Inflammatory macrophage (primary cell): ENCODE data around the gene TNFRSF13B.
"Not testable (repeated sequence)": the region's sequence is repeated elsewhere in the genome, so short reads cannot be mapped to it uniquely, and the experiment has no call there.

Source experiments
- DNase-seq, 2 donors: peaks; one replicate each; pipeline ENCODE4 v3.0.0-alpha.2; 2020 to 2022

TNFRSF13B gene

DNA sequence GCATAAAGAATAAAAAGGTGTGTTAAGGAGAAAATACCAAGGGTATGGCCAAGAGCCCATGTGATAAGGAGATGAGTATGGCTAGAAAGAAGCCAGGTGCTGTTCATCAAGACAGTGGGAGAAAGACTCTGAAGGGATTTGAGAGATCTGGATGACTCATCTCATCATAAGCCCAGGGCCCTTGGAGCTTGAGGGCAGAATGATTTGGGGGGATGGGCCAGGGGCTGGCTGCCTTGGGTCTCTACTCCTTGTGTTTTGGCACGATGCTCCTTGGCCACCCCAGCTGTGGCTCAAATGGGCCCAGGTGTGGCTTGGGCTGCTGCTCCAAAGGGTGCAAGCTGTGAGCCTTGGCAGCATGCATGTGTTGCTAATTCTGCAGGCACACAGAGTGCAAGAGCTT is 14.5 kb upstream of the TNFRSF13B start:
- DNase-seq, result no peak

DNA sequence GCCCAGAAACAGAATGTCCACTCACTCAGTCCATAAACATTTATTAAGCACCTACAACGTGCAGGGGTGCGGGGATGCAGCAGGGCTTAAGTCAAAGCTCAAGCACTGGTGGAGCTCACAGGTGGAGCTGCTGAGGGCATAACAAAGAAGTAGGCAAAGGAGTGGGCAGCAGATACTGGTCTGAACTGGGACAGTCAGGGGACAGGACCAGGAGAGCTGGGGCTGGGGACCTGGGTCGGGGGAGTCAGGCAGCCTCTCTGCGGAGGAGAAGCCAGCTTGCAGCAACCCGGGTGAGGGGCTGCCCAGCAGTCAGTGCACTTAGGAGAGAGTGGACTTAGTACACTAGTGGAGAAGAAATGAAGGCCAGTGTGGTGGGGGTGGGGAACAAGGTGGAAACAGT is 10.0 kb upstream of the TNFRSF13B start:
- DNase-seq, result no peak

DNA sequence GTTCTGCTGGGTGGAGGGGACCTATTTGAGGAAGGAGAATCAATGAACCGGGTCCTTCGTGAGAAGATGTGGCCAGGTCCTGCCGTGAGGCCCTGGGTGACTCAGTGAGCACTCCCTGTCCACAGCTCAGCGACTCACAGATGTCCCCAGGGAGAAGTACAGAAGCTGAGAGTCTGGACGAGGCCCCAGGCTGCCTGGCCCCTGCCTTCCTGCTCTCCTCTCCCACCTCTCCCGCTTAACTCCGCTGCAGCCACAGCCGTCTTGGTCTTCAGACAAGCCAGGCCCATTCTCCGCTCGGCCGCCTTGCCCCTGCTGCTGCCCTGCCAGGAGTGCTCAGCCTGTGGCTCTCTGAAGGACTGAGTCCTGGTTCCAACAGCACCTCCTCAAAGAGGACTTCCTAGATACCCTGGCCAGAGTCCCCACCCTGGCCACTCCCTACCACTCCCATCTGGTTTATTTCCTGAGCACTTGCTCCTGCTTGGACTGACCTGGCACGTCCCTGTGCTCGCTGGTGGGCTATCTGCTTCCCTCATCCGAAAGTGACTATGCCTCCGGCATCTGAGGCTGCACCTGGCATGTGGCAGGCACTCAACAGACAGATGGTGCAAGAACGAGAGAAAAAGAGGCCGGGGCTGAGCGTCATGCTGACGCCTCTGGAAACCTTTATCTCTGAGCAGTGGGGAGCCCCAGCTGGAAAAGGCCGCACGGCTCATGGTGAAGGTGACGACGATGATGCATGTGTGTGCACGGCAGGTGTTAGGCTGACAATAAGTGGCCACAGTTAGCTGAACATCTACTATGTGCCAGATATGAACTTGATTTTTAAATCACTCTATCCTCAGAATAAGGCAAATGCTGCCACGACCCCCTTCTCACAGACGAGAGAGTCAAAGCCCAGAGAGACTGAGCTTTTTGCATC is 9.2 kb upstream of the TNFRSF13B start:
- DNase-seq, result no peak

DNA sequence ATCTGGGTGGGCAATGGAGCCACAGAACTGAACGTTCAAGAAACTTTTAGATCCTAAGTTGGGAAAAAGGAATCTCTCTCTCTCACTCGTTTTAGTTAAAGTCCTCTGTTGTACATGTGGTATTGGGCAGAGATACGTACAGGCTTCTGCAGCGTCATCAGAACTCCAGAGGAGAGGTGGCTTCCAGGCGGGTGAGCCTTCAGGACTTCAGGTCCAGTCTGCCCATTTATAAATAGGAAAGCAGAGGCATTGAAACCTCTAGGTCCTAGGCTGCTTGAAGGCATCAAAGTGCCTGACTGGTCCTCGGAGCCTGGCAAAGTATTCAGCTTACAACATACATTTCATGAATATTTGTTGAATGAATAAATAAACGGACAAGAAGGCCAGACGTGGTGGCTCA is 8.1 kb upstream of the TNFRSF13B start:
- DNase-seq, result no peak

DNA sequence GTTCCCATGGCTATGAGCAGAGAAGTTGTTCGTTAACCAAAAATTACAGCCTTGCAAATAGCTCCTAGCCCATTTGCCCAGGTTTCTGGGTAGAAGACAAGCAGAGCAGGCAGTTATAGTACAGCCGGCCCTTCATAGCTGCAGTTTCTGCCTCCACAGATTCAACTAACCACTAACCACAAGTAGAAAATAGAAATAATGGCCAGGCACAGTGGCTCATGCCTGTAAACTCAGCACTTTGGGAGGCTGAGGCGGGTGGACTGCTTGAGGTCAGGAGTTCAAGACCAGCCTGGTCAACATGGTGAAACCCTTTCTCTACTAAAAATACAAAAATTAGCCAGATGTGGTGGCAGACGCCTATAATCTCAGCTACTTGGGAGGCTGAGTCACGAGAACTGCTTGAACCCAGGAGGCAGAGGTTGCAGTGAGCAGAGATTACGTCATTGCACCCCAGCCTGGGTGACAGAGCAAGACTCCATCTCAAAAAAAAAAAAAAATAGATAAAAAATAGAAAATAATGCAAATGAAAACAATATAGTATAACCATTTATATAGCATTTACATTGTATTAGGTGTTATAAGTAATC is 7.4 kb upstream of the TNFRSF13B start:
- not testable (repeated sequence) for DNase-seq

DNA sequence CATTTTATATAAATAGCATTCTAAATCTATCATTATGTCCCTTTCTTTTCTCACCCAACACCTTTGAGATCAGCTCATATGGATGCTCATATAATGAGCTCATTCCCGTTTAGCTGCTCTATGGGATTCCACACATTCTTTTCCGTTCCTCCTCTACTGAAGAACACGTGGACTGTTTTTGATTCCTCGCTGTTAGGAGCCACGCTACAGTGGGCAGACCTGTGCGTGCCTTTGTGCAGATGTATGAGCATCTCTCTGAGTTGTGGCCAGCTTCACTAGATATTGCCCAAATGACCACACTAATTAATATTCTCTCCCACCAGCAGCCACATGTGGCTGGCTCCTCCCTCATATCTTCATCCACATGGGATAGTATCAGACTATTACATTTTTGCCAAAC is 6.0 kb upstream of the TNFRSF13B start:
- no peak for DNase-seq

DNA sequence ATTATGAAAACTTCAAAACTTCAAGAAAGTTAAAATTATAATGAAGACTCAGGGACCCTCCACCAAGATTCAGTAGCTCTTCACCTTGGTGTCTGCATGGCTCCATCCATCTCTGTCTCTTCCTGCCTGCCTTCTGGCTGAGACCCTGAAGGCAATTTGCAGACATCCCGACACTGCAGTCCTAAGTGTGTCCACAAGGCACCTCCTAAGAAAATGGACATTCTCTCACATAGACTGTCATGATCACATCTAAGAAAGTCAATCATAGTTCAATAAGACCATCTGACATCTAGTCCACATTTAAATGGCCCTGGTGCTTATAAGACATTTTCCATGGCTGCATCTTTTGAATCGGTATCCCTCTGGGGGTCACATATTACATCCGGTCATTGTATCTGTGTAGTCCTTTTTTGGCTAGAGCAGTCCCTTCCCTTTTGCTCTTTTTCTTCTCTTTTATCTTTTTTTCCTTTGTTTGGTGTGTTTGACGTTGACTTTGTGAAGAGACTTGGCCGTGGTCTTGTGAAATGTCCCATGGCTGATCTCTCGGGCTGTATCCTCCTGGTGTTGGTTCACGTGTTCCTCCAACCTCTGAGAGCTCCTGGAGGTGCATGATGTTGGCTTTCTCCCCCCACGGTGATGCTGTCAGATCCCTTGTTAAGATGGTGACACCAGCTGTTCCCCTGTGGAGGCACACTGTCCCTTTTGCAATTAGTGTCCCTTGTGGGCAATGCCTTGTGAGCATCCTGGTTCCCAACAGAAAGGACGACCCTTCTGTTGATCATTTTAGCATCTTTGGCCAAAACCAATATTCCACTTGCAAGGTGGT is 5.0 kb upstream of the TNFRSF13B start:
- no peak for DNase-seq

DNA sequence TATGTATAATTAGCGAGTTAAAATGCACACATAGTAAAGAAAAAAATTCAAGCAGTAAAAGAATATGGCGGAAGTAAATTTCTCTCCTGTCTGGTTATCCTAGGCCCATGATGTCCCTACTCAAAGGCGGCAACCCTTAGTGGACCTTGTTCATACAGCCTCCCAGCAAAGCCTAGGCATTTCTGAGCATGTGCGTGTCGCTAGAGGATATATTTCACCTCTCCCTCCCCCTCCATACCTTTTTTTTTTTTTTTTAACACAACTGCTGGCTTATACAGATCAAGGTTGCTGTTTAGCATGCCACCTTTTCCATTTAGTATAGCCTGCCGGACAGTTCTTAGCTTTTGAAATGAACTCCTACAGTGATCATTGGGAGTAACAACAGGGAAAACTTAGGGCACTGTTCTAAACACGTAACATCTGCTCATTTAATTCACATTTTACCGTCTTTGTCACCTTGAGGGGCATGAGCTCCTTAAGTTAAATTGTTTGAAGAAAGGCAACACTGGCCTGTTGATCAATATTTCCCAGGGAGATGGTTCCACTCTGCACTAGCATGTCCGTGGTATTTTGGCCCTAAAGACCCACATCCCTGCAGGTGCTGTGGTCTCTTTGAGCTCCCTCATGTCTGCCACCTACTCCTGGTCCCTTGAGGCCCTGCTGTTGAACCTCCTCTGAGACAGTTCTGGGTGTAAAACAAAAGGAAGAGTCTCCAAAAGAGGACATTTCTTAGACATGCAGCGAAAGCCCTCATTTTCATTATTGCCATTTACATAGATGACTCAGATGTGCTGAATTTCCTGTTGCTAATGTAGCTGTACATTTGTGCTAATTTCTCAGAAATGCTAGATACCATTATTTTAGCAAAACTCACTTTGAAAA is 4.1 kb upstream of the TNFRSF13B start:
- DNase-seq, result no peak

DNA sequence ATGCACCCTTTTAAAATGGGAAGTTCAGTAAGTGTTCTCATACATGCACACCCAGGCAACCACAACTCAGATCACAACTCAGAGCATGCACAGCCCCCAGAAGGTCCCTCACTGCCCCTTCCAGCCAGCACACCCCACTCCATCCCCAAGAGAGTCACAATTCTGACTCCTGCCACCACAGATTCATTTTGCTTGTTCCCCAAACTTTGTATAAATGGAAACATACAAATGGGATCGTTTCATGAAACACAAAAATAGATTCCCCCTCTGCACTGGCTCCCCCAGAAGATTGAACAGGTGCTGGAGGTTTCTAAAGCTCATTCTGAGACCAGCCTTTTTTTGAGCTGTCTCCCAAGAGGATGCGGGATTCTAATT is 3.3 kb upstream of the TNFRSF13B start:
- DNase-seq, result no peak

DNA sequence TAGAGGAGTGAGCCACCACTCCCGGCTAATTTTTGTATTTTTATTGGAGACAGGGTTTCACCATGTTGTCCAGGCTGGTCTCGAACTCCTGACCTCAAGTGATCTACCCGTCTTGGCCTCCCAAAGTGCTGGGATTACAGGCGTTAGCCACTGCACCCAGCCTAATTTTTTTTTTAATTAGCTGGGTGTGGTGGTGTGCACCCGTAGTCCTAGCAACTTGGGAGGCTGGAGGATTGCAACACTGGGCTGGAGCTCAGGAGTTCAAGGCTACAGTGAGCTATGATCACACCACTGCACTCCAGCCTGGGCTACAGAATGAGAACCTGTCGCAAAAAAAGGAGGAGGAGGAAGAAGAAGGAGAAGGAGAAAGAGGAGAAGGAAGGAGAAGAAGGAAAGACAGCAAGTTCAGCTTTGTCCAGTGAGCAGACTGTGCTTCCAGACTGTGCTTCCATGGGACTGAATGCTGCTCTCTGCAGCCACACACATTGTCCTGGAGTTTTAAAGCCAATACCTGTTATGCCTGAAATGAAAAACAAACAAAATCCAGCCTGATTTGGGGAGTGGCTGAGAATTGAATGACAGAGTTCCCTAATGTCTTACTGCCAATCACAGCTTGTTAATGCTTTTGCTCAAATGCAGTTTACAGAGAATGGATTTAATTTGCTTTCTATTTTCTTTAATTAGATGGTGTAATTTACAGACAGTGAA is 2.8 kb upstream of the TNFRSF13B start:
- no peak for DNase-seq

DNA sequence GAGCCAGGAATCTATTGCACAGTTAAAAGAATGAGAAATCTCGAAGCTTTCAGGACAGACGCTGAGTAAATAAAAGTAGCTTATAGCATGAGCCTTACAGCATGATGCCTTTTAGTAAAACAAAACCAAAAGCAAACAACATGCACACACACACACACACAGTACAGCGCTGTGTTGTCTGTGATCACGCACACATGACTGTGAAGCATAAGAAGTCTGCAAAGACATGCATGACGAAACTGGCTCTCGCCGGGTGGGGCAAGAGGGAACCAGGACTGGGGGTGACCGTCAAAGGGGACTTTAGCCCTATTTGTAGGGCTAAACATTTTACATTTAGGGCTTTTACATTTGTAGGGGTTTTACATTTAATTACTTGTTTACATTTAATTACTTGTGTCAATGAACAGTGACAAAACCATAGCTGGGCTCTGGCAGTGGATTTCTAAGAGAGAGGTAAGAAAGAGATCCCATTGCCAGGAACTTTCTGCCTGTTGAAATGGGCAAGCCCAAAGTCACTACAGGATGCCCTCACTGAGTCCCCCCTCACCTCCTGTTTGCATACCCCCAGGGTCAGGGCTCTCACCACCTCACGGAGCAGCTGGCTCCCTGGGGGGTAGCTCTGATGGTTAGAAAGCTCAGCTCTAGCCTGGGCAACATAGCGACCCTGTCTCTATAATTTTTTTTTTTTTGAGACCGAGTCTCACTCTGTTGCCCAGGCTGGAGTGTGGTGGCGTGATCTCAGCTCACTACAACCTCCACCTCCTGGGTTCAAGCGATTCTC is 2.0 kb upstream of the TNFRSF13B start:
- DNase-seq, result peak in 1 of 2 donors; percentile 13

DNA sequence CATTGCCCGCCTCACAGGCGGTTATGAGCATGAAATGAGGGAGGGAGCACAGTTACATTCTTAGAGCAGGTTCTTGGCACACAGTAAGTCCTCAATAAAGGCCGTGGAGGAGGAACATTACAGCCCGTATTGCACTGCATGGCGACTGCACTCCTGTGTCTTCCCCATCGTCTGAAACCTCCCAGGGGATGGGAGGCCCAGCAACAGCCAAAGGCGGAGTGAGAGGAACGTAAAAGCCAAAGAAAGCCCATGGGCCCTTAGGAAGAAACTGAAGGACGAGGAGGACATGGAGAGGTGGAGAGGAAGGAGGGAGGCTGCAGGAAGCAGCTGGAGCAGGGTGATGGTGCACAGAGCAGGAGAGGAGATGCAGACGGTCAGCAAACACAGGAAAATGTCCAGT is 1.1 kb upstream of the TNFRSF13B start:
- DNase-seq, result not testable (repeated sequence)

DNA sequence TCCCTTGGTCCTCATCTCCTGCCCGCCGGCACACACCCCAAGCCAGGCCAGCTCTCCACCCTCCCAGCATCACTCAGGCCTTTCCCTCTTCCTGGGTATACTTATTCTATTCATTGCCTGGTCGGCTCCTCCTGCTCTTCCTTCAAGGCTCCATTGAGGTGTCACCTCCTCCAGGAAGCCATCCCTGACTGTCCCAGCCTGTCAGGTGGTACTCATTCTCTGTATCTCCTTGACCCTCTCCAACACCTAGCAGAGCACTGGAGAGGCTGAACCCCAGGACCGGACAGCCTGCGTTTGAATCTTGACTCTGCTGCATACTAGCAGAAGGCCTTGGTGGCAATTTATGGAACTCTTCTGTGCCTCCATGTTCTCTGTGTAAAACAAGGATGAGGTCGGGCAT is 428 bp upstream of the TNFRSF13B start:
- DNase-seq, result no peak

DNA sequence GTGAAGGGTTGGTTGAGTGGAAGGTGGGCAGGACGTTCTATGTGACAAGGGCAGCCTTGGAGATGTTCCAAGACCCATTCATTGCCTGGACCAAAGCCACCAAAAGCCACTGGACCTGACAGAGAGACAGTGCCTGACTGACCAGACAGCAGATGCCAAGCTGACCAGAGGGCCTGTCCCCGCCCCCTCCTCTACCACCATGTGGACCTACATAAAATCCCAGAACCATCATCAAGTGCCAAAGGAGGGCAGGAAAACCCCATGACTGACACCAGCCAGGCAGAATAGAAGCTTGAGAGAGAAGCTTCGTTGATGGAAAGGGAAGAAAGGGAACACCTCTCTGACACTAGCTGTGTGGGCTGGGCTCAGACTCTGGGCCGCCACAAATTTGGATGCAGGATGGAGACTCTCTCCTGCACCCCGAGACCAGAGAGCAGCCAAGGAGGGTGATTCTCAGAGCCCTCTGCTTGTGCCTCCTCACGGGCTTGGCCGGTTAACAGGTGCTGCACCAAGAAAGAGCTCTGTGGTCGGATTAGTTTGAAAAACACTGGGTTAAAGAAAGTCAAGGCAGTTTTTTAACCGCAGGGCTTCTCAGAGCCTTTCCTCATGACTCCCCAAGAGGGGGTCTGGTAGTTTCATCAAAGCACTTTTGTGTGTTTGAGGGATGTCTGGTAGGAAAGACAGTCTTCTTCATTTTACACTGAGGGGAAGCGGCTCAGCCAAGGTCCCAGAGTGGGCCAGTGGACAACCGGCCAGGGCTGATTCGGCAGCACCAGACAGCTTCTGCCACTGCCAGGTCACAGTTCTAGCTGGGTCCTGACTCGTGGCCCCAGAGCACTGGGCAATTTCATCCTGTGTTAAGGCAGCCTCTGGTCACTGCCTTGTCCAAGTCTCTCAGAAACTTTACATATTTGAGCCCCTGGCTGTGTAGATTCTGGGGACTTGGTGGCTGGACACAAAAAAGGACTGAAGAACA is 1.7 kb downstream of the TNFRSF13B start:
- no peak for DNase-seq

DNA sequence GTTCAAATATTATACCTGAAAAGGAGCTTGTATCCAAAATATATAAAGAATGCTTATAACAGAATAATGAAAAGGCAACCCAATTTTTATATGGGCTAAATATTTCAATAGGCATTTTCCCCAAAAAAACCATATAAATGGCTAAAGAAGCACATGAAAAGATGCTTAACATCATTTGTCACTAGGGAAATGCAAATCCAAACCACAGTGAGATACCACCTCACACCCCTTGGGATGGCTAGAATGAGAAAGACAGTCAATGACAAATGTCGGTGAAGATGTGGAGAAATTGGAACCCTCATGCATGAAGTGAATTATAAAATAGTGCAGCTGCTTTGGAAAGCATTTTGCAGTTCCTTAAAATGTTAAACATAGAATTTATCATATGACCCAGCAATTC is 3.1 kb downstream of the TNFRSF13B start:
- no peak for DNase-seq

DNA sequence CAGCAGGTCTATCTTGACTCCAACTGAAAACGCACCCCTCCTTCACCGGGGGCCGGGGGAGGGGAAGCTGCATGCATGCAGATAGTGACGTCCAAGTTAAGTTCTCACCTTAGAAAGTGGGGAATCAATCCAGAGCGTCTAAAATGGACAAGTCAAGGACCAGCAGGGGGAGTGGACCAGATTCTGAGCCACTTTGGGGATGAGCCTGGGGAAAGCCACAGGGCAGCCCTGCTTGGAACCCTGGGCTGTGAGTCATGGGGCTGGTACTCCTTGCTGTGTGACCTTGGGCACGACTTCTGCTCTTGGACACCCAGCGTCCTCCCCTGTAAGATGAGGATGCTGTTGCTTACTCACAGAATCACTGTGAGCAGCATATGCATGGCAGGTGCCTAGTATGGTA is 9.1 kb downstream of the TNFRSF13B start:
- no peak for DNase-seq

DNA sequence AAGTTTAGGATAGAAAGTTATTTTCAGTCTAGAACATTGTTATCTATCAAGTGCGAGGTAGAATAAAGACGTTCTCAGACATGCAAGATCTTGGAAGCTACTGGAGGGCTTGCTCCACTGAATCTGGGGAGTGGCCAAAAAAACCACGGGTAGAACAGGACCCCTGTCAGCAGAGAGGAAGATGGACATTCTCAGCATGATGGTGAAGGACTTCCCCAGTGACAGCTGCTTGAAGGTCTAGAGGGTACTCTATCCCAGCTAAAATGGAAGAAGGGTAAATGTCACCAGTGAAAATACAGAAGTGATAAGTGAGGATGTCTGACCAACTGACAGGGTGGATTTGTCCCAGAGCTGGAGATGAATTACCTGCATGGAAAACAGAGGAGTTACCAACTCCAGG is 10.1 kb downstream of the TNFRSF13B start:
- no peak for DNase-seq

DNA sequence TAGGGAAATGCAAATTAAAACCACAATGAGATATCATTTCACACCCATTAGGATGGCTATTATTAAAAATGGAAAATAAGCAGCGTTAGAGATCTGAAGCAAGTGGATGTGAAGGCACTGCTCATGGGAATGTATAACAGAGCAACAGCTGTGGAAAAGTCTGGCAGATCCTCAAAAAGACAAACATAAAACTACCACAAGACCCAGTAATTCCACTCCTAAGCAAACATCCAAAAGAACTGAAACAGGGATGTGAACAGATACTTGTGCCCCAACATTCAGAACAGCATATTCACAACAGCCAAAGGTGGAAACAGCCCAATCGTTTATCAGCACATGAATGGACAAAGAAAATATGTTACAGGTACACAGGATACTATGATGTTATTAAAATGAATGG is 10.9 kb downstream of the TNFRSF13B start:
- not testable (repeated sequence) for DNase-seq

DNA sequence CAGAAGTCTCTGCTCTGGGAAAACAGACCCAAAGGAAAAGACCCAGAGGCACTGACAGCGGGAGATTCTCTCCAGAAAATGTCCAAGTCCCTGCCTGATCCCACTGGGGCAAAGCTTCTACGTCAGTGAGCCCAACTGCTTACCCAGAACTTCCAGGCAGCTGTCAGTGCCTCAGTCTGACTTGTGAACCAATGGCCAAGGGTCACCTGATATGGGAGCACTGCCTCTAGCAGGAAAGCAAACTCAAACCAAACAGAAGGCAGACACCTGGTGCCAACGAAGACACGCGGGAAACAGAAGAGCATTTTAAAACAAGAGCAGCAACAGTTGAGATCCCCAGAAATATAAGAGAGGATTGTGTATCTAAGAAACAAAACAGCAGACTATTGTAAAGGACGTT is 16.9 kb downstream of the TNFRSF13B start:
- DNase-seq, result not testable (repeated sequence)

DNA sequence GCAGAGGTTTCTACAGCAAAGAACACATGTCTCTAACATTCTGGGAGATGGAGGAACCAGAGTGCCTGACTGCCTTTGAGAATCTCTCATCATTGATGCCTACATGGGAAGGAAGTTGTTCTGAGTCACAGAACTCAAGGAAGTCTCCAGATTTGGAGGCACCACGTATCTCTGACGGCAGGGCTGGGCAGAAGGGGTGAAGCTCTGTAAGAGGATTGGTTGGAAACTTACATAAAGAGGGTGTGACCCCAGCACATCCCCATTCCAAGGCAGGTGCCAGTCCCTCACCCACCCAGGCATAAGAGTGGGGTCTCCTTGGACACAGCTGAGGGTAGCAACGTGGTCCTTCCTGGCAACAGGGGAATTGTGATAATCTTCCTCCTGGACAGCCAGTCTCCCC is 17.4 kb downstream of the TNFRSF13B start:
- DNase-seq, result peak in 1 of 2 donors; percentile 8
